Heart left ventricle (tissue), 13 donors: ENCODE measurements around the gene DEFB125.

Experiments
- CTCF ChIP-seq, 12 donors: fragments of 200-600 bp; sonication (generic) in 4 of 12; IDR thresholded peaks; one replicate each; pipeline versions ENCODE4 v1.5.0 to v1.8.0; 2018 to 2022; ENCODE audit warnings: antibody characterized with exemption in 12 of 12, mild to moderate bottlenecking in 5 of 12
- POLR2A ChIP-seq, 2 donors: fragments of 450-650 bp; IDR thresholded peaks; one replicate each; pipeline ENCODE4 v1.6.1; 2017; ENCODE audit warnings: antibody characterized with exemption in 2 of 2, mild to moderate bottlenecking in 2 of 2, moderate library complexity in 2 of 2
- donor health status: ischemic (EF 13 %, LVEDD 7.1; RV severe dilation, severe dysfunction).
- donor health status: DM: no; HTN: yes; CAD: no.
- donor health status: DM: no; HTN: no; CAD: no.
- donor health status: ischemic (EF 25% LVEDD 6.9; RV normal size, moderate dysfunction).
- donor health status: ischemic (EF 25% LVEDD 5.7; RV mildly dilated, moderate dysfunction).
- donor health status: ischemic (EF 35%, LVEDD 5.7; RV mildly dilated, moderate dysfunction).
- donor health status: nonischemic (EF 11% LVEDD 7.7; RV severe dilation, severe dysfunction).
- donor health status: DM: yes; HTN: yes; CAD: no.
- donor health status: PGD.
- donor health status: ischemic (EF 29% LVEDD 5.4; RV normal size, mild dysfunction).
- donor health status: nonischemic (EF 23%, LVEDD 6.1; RV moderate dilation, normal function).

- TF ChIP-seq CTCF (IDR thresholded peaks at IDR 0.05) (no peak), POLR2A (IDR thresholded peaks at IDR 0.05) (no peak)
Observed at GRCh38 chr20:90651-91050, 3.2 kb downstream of the DEFB125 start.
